Endodermal cell (in vitro differentiated cells): Measurements from ENCODE around the gene GNAL. TPM values are rescaled to one million over a fixed set of nuclear protein-coding genes. Genes with fewer than 3 reads are reported as not detected.

ENCODE experiments used
- DNase-seq: peaks from one replicate; pipeline ENCODE4 v3.0.0-alpha.2; 2017
- H3K27ac ChIP-seq: 2 replicates; pipeline ENCODE4 v1.5.1; 2013; ENCODE audit warnings: mild to moderate bottlenecking, low read depth, low read length, moderate library complexity
- H3K27me3 ChIP-seq: 2 replicates; pipeline ENCODE4 v1.6.1; 2013; ENCODE audit warnings: mild to moderate bottlenecking, low read length, moderate library complexity; ENCODE audit not compliant: insufficient read depth, control insufficient read depth, poor library complexity, severe bottlenecking
- H3K36me3 ChIP-seq: 2 replicates; pipeline ENCODE4 v1.7.0; 2013; ENCODE audit warnings: mild to moderate bottlenecking, low read length, moderate library complexity; ENCODE audit not compliant: control insufficient read depth, insufficient read depth
- H3K4me1 ChIP-seq: one replicate; pipeline ENCODE4 v1.7.0; 2013; ENCODE audit warnings: low read length; ENCODE audit not compliant: control insufficient read depth, insufficient read depth
- H3K4me3 ChIP-seq: 2 replicates; pipeline ENCODE4 v1.5.1; 2013; ENCODE audit warnings: mild to moderate bottlenecking, low read length, moderate library complexity
- H3K9ac ChIP-seq: 2 replicates; pipeline ENCODE4 v1.6.1; 2013; ENCODE audit warnings: mild to moderate bottlenecking, low read length, moderate library complexity; ENCODE audit not compliant: poor library complexity, severe bottlenecking; ENCODE audit errors: extremely low read depth
- H3K9me3 ChIP-seq: 2 replicates; pipeline ENCODE4 v1.6.1; 2013; ENCODE audit warnings: mild to moderate bottlenecking, low read length, moderate library complexity; ENCODE audit not compliant: control insufficient read depth
- H3K27ac Mint-ChIP-seq: 2 replicates; pipeline ENCODE4 v1.8.0; 2020; ENCODE audit warnings: mixed read lengths
- H3K27me3 Mint-ChIP-seq: 2 replicates; pipeline ENCODE4 v1.8.0; 2021; ENCODE audit warnings: mild to moderate bottlenecking, mixed read lengths; ENCODE audit not compliant: insufficient read depth
- H3K36me3 Mint-ChIP-seq: 2 replicates; pipeline ENCODE4 v1.8.0; 2020; ENCODE audit warnings: low read depth, mixed read lengths
- H3K4me1 Mint-ChIP-seq: 2 replicates; pipeline ENCODE4 v1.8.0; 2020; ENCODE audit warnings: mixed read lengths
- H3K4me3 Mint-ChIP-seq: 2 replicates; pipeline ENCODE4 v1.8.0; 2020; ENCODE audit warnings: mild to moderate bottlenecking, moderate library complexity, mixed read lengths
- H3K9me3 Mint-ChIP-seq: 2 replicates; pipeline ENCODE4 v1.8.0; 2020; ENCODE audit warnings: mild to moderate bottlenecking, mixed read lengths
- CTCF ChIP-seq: fragments of 200-600 bp; sonication (generic); conservative IDR thresholded peaks from 2 replicates; pipeline ENCODE4 v1.5.0; 2021; ENCODE audit warnings: antibody characterized with exemption, mild to moderate bottlenecking
- WGBS, 2 experiments: methylation state at CpG; one replicate each; pipeline versions ENCODE4 v1.1.5 to v1.1.7; 2013; ENCODE audit warnings: missing lambda C conversion rate in 2 of 2, mixed read lengths in 1 of 2; ENCODE audit not compliant: insufficient coverage in 1 of 2, insufficient read length in 1 of 2; 5-methylcytosine and 5-hydroxymethylcytosine counted together
- total RNA-seq, 2 donors: library from RNA; stranded (reverse); fragmentation: NEBNext Ultra II Directional in 1 of 2; extraction: Animal tissue kit (Norgen Biotek cat#: 25700) in 1 of 2; gene quantifications; 2 replicates in 1 of 2; 3 replicates in 1 of 2; pipeline ENCODE4 v1.2.1, GENCODE V29; 2021

Gene GNAL
- total RNA-seq, 2 donors from 2014 or later = 37.9 to 58.2 TPM

GRCh38 chr18:11794195-11794594, 105.1 kb downstream of the GNAL start:
- no peak overlapping the region for H3K4me3 Mint-ChIP-seq
- DNase-seq = no peak
- H3K27ac Mint-ChIP-seq = no peak overlapping the region
- H3K9me3 Mint-ChIP-seq = peaks cover 7% of the 10 kb centered on the region
- H3K9ac ChIP-seq = no peak overlapping the region
- H3K36me3 ChIP-seq = peaks cover 17% of the 10 kb centered on the region
- no peaks in the 10 kb centered on the region for H3K27me3 Mint-ChIP-seq
- H3K9me3 ChIP-seq = peaks cover 14% of the 10 kb centered on the region
- 94 to 100% methylated on average over 2 to 3 of the region's 3 CpGs for WGBS, 2 experiments
- peaks cover 32% of the 10 kb centered on the region for H3K36me3 Mint-ChIP-seq
- H3K27ac ChIP-seq = no peak overlapping the region
- no peaks in the 10 kb centered on the region for H3K27me3 ChIP-seq
- TF ChIP-seq CTCF = no peak
- H3K4me1 ChIP-seq = peaks cover 16% of the 10 kb centered on the region
- peaks cover 32% of the 10 kb centered on the region for H3K4me1 Mint-ChIP-seq
- H3K4me3 ChIP-seq = no peak overlapping the region

GRCh38 chr18:11795916-11796315, 106.9 kb downstream of the GNAL start:
- DNase-seq = no peak
- H3K27me3 ChIP-seq = no peaks in the 10 kb centered on the region
- Mint-ChIP-seq H3K4me3 (no peak overlapping the region), H3K4me1 (peaks cover 30% of the 10 kb centered on the region), H3K36me3 (peaks cover 32% of the 10 kb centered on the region), H3K27me3 (no peaks in the 10 kb centered on the region), H3K9me3 (peaks cover 7% of the 10 kb centered on the region), H3K27ac (no peak overlapping the region)
- no peak overlapping the region for H3K27ac ChIP-seq
- no peak for TF ChIP-seq CTCF
- 97% methylated on average over 6 of the region's 6 CpGs; no CpG with 5 or more reads in 1 of the 2 experiments for WGBS, 2 experiments
- peaks cover 7% of the 10 kb centered on the region for H3K4me1 ChIP-seq
- peaks cover 14% of the 10 kb centered on the region for H3K9me3 ChIP-seq
- H3K4me3 ChIP-seq = no peak overlapping the region
- H3K36me3 ChIP-seq = peaks cover 17% of the 10 kb centered on the region
- H3K9ac ChIP-seq = no peak overlapping the region

GRCh38 chr18:11798271-11798670, 109.2 kb downstream of the GNAL start:
- Histone ChIP-seq H3K36me3 (peaks cover 12% of the 10 kb centered on the region), H3K4me1 (no peaks in the 10 kb centered on the region), H3K4me3 (no peak overlapping the region), H3K9me3 (peaks cover 14% of the 10 kb centered on the region), H3K27ac (no peak overlapping the region), H3K9ac (no peak overlapping the region), H3K27me3 (no peaks in the 10 kb centered on the region)
- 82 to 91% methylated on average over 1 of the region's 1 CpG for WGBS, 2 experiments
- H3K4me3 Mint-ChIP-seq = no peak overlapping the region
- H3K36me3 Mint-ChIP-seq = peaks cover 19% of the 10 kb centered on the region
- H3K9me3 Mint-ChIP-seq = peaks cover 7% of the 10 kb centered on the region
- H3K4me1 Mint-ChIP-seq = peaks cover 14% of the 10 kb centered on the region
- H3K27ac Mint-ChIP-seq = no peak overlapping the region
- no peak for TF ChIP-seq CTCF
- H3K27me3 Mint-ChIP-seq = no peaks in the 10 kb centered on the region
- DNase-seq = no peak
